ENCODE results near the gene SHCBP1. TPM values are rescaled to one million over a fixed set of nuclear protein-coding genes. Genes with fewer than 3 reads are reported as not detected.

The SHCBP1 gene
- total RNA-seq, 1 experiment from 2014 or later, result 58.3 TPM

DNA sequence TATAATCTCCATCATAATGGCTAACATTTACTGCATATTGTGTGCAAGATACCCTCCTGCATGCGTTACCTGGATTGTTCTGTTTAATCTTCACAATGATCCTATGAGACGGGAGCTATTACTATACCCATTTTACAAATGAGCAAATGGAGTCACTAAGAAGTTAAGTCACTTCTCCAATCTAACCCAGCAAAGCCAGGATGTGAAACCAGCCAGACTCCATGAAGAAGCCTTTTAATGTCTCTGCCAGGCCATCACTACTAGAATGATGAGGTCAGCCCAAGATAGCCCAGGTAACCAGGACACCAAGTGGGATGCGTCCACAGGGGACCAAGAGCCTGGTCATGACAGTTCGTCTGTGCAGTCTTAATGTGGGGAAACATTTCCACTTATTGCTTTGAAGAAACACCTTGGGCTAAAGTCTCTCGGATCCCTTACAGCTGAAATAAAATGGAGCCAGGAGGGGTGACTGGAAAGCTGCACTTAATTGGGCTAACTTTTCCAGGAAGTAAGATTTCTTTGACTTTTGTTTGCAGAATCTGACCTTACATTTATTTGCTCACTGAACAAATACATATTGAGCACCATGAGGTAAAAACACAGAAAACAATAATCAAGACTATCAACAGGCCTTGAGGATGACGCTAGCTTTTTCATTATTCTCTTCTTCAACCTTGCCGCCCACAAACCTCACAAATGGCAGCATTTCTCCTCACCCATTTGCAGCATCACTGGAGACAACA, 926 bp upstream of the SHCBP1 start:
- peaks cover 21% of the 10 kb centered on the region for H3K36me3 ChIP-seq
- no peak overlapping the region for H3K4me3 ChIP-seq
- H3K9me3 ChIP-seq, result no peaks in the 10 kb centered on the region
- no peaks in the 10 kb centered on the region for H3K27me3 ChIP-seq
- DNase-seq, result no peak

DNA sequence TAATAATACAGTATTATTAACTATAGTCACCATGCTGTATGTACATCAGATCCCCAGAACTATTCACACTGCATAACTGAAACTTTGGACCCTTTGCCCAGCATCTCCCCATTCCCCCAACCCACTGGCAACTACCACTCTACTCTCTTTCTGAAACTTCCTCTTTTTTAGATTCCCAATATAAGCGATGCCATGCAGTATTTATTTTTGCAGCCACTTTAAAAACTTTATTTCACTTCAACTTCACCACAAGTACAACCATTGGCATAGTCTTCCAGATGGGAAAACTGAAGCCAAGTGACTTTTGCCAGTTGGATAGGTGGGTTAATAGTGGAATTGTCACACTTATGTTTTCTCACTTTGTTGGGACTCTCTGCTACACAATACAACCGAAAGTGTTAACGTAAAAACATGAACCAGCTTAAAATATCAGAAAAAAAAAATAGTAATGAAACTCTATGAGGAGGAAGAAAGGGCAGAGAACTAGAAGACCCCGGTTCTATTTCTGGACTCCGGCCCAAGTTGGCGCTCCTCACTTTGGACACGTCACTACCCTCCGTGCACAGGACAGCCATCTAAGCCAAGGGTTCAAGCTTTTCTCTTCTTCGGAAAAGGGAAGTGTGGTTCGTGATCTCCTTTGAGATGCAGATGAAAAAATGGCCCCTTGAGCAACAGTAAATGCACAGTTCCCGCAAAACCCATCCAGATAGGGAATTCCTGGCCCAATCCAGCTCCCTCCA, 743 bp downstream of the SHCBP1 start:
- no peaks in the 10 kb centered on the region for H3K9me3 ChIP-seq
- H3K4me3 ChIP-seq, result peak overlapping the region; percentile 83
- no peaks in the 10 kb centered on the region for H3K27me3 ChIP-seq
- H3K36me3 ChIP-seq, result peaks cover 36% of the 10 kb centered on the region
- DNase-seq, result peak; percentile 67

DNA sequence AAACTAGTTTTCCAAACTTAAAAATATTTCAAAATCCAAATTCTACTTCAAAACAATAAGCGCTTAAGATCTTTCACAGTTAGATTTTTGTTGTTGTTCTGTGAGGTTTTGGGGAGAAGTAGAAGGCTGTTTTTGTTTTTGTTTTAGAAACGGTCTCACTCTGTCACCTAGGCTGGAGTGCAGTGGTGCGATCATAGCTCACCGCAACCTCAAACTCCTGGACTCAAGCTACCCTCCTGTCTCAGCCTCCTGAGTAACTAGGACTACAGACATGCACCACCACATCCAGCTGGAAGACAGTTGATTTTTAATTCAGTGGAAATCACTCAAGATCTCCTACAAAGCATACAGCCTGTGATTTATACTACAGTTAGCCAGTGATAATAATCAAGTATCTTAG, 2.7 kb downstream of the SHCBP1 start:
- no peak for DNase-seq
- H3K4me3 ChIP-seq, result no peak overlapping the region
- no peaks in the 10 kb centered on the region for H3K9me3 ChIP-seq
- H3K27me3 ChIP-seq, result no peaks in the 10 kb centered on the region
- peaks cover 55% of the 10 kb centered on the region for H3K36me3 ChIP-seq

DNA sequence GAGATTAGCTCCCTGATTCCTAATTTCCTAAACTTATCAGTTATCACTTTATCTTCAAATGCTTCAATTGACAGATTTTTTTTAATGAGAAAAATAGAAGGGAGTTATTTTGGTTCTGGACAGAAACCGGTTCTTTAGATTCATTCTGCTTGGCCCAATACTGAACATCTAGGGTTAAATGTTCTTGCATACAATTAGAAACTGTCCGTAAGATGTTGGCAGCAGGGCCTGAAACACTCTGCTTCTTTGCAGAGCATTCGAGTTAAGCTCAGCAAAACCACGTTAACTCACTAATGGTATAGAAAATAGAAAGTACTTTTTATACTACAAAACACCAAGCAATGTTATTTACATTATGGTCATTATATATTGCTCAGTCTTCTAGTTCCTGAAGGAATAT, 7.2 kb downstream of the SHCBP1 start:
- Histone ChIP-seq H3K27me3 (no peaks in the 10 kb centered on the region), H3K36me3 (peaks cover 86% of the 10 kb centered on the region), H3K9me3 (no peaks in the 10 kb centered on the region), H3K4me3 (no peak overlapping the region)
- DNase-seq, result no peak

DNA sequence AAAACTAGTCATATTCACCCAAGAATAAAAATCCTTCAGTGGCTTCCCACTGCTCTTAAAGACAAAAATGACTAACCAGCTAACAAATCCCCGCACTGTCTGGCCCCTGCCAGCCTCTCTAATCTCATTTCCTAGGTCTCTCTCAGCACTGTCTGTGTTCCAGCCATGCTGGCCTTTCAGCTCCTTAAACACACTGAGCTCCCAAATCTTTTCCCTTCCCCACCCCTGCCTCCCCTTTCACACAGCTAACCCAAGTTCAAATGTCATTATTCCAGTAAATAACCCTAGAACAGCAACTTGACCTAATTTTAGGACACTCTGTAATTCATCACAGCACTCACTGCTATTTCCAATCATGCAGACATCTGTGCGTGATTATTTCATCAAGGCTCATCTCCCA, 7.8 kb downstream of the SHCBP1 start:
- no peaks in the 10 kb centered on the region for H3K9me3 ChIP-seq
- no peaks in the 10 kb centered on the region for H3K27me3 ChIP-seq
- peaks cover 86% of the 10 kb centered on the region for H3K36me3 ChIP-seq
- no peak for DNase-seq
- H3K4me3 ChIP-seq, result no peak overlapping the region

DNA sequence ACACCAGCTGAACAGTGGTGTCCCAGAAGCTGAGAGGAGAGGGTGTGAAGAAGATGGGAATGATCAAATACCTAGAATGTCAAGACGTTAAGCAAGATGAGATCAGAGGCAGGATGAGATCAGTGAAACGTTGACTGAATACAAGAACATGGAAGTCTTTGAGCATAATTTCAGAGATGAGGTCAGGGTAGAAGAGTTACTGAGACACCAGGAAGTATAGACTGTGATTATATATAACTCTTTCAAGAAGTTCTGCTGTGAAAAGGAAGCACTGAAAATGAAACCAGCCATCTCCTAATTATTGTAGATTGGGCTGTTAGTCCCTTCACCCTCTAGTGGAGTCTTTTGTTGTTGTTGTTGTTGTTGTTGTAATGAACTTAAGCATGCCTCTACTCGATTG, 9.1 kb downstream of the SHCBP1 start:
- Histone ChIP-seq H3K27me3 (no peaks in the 10 kb centered on the region), H3K9me3 (no peaks in the 10 kb centered on the region), H3K4me3 (no peak overlapping the region), H3K36me3 (peaks cover 89% of the 10 kb centered on the region)
- DNase-seq, result no peak

DNA sequence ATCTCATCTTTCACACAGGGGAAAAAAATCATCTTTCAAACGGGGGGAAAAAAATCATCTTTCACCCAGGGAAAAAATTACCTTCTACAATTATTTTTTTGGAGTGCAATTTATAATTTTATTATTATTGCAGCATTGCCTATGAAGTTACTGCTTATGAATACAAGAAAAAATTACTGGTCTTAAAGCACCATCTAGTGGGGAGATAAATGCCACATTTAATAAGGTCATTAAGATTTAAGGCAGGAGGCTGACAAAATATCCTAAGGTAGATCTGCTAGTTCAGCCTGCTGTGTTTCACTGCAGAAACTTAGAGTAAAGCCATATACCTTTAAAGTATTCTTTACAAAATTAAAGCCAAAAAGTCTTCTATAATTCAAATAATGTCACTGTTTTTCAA, 13.7 kb downstream of the SHCBP1 start:
- Histone ChIP-seq H3K27me3 (no peaks in the 10 kb centered on the region), H3K4me3 (no peak overlapping the region), H3K9me3 (no peaks in the 10 kb centered on the region), H3K36me3 (peaks cover 82% of the 10 kb centered on the region)
- DNase-seq, result no peak

DNA sequence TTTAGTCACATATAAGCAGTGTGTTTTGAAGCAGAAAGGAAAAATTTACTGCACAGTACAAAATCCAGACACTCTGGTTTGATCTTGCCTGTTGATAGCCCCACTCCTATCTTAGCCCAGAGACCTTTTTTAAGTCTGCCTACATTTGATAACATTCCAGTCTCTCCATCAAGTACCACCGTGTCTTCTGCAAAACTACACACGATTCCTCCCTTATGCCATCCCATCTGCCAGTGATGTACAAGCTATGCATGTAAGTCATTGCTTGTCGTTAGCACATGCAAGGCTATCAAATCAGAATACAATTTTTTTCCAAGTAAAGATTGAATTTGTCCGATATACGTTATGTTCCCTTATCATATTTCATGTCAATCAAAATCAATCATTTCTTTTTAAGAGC, 14.9 kb downstream of the SHCBP1 start:
- no peak overlapping the region for H3K4me3 ChIP-seq
- peaks cover 80% of the 10 kb centered on the region for H3K36me3 ChIP-seq
- DNase-seq, result no peak
- H3K9me3 ChIP-seq, result no peaks in the 10 kb centered on the region
- H3K27me3 ChIP-seq, result no peaks in the 10 kb centered on the region

DNA sequence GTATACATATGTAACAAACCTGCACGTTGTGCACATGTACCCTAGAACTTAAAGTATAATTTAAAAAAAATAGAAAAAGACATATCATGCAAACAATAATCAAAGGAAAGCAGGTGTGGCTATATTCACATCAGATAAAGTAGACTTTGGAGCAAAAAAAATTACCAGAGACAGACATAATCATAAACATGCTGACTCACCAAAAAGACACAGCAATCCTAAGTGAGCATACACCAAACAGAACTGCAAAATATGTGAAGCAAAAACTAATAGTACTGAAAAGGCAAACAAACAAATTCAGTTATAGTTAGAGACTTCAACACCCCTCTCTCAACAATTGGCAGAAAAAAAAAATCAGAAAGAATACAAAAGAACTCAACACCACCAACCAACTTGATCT, 29.9 kb downstream of the SHCBP1 start:
- H3K36me3 ChIP-seq, result peaks cover 78% of the 10 kb centered on the region
- no peak overlapping the region for H3K4me3 ChIP-seq
- peaks cover 9% of the 10 kb centered on the region for H3K9me3 ChIP-seq
- no peaks in the 10 kb centered on the region for H3K27me3 ChIP-seq
- no peak for DNase-seq

DNA sequence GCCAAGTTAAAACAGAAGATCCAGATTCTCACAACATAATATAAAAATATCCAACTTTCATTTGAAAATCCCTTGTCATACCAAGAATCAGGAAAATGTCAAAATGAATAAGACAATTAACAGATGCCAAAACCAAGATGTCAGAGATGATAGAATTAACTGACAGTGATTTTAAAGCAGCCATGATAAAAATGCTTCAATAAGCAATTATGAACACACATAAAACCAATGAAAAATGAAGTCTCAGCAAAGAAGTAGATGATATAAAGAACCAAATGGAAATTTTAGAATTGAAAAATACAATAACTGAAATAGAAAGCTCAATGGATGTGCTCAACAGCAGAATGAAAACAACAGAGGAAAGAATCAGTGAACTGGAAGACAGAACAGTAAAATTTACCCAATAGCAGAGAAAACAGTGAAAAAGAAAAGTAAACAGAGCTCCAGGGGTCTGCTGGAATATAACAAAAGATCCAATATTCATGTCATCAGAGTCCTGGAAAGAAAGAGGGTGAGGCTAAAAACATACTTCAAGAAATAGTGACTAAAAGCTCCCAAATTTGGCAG, 35.1 kb downstream of the SHCBP1 start:
- Histone ChIP-seq H3K27me3 (no peaks in the 10 kb centered on the region), H3K36me3 (peaks cover 79% of the 10 kb centered on the region), H3K4me3 (no peak overlapping the region), H3K9me3 (peaks cover 8% of the 10 kb centered on the region)
- DNase-seq, result no peak

DNA sequence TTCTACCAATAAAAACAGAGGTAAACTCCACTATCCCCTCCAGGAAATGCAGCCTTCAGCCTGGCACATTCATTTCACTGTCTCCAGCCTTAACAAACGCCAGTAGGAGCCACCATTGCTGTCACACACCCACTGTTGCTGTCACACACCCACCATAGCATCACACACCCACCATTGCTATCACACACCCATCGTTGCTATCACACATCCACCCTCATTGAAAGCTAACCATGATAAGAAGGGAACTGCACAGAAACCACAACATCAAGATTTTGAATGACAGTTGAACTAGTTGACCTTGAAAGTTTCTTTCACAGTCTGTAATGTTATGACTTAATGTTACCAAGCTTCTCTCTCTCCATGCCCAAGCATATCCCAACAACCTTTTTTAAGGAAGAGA, 38.1 kb downstream of the SHCBP1 start:
- H3K36me3 ChIP-seq, result peaks cover 62% of the 10 kb centered on the region
- H3K4me3 ChIP-seq, result no peak overlapping the region
- no peak for DNase-seq
- peaks cover 5% of the 10 kb centered on the region; the same call in 1 of the 2 replicates for H3K9me3 ChIP-seq
- H3K27me3 ChIP-seq, result no peaks in the 10 kb centered on the region

DNA sequence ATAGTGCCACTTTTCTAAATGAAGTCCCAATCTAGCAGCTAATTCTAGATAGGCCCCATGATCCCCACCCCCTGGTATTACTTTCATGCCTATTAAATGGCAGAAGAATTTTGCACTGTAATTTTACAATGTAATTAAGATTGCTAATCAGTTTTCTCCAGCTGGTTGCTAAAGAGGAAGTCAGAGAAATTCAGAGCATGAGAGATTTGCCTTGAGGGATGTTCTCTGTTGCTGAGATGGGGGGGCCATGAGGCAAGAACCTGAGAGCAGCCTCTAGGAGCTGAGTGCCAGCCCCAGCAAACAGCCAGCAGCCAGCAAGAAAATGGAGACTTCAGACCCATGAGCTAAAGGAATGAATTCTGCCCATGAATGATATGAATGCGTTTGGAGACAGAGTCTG, 38.9 kb downstream of the SHCBP1 start:
- peaks cover 5% of the 10 kb centered on the region; the same call in 1 of the 2 replicates for H3K9me3 ChIP-seq
- no peak for DNase-seq
- H3K4me3 ChIP-seq, result no peak overlapping the region
- H3K36me3 ChIP-seq, result peaks cover 56% of the 10 kb centered on the region
- no peaks in the 10 kb centered on the region for H3K27me3 ChIP-seq

DNA sequence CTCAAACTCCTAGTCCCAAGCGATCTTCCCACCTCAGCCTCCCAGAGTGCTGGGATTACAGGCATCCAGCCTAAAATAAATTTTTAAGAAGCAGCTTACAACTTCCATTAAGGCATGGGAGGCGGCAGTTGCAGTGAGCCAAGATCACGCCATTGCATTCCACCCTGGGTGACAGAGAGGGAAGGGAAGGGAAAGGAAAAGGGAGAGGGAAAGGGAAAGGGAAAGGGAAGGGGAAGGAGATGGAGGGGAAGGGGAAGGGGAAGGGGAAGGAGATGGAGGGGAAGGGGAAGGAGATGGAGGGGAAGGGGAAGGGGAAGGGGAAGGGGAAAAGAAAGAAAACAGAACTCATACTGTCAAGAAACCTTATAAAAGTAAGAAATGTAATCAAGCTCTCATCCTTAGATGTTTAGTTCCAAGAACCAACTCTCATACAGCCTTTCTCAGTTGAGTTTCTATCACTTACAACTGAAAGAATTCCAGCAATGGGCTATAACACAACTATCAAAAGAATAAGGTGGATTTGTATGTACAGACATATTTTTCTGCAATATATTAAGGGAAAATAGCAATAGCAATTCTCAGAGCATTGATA, 43.1 kb downstream of the SHCBP1 start:
- H3K27me3 ChIP-seq, result no peaks in the 10 kb centered on the region
- peaks cover 25% of the 10 kb centered on the region for H3K36me3 ChIP-seq
- no peak for DNase-seq
- no peak overlapping the region for H3K4me3 ChIP-seq
- no peaks in the 10 kb centered on the region for H3K9me3 ChIP-seq

DNA sequence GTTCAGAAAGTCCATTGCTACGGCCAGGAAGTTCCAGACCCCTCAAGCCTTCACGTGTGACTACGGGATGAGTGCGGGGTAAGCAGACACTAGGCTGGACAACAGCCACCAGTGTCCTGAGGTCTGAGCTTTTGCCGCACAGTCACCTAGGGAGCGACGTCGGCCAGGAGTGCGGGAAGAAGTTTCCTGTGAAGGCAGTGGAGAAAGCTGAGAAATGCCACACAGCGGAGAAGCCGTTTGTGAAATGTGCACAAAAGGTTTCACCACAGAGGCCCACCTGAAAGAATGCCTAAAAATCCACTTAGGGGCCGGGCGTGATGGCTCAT, 47.4 kb downstream of the SHCBP1 start:
- no peak for DNase-seq
- Histone ChIP-seq H3K9me3 (no peaks in the 10 kb centered on the region), H3K27me3 (no peaks in the 10 kb centered on the region), H3K4me3 (no peak overlapping the region), H3K36me3 (peaks cover 5% of the 10 kb centered on the region)

DNA sequence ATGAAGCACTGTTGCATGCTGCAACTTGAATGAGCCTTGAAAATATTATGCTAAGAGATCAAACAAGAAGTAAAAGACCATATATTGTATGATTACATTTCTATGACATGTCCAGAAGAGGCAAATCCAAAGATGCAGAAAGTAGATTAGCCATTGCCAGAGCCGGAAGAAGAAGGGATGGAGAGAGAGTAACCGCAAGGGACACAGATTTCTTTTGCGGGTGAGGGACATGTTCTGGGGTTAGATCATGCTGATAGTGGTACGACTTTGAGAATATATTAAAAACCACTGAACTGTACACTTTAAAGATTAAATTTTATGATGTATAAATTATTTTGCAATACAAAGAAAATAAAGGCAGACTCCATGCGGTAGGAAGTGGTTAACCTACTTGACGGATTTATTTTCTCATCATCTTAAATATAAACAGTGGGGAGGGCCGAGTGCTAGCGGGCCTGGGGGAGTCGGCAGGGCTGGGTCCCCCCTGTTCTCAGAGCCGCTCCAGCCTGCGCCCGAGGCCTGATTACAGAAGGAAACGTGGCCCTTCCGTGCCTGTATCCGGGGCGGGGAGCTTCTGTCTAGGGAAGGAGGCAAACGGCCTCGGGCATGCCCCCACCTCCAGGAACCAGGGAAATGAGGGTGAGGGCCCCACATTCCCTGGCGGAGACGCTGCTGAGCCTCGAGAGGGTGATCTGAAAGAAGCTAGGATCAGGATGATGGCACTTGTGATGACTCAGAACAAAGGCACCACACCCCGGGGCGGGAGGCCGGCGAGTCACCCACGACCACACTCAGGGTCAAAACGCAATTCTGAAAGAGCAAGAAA, 48.0 kb downstream of the SHCBP1 start:
- Histone ChIP-seq H3K9me3 (no peaks in the 10 kb centered on the region), H3K27me3 (no peaks in the 10 kb centered on the region), H3K36me3 (peaks cover 5% of the 10 kb centered on the region), H3K4me3 (no peak overlapping the region)
- DNase-seq, result peak; percentile 85

DNA sequence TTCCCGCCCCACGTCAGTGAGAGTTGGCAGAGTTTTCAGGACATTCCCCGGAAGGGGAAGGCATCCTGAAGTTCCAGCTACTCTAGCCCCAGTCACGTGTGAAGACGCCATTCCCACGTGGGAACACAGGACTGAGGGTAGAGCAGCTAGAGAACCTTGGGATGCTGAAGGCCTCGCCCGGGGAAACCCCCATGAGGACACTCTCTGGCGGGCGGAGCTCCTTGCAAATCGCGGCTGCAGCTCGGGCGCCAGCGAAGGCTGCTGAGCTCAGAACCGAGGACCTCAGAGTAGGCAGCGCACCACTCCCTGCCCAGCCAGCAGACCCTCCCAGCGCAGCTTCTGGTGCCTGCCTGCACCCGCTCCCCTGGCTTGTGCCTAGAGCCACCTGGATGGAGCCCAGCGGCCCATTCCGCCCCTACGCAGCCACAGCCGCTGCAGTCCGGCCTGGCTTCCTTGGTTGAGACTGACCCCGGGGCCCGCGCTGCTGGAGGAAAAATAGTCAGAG, 51.9 kb downstream of the SHCBP1 start:
- H3K9me3 ChIP-seq, result no peaks in the 10 kb centered on the region
- no peaks in the 10 kb centered on the region for H3K27me3 ChIP-seq
- no peaks in the 10 kb centered on the region for H3K36me3 ChIP-seq
- no peak overlapping the region for H3K4me3 ChIP-seq
- DNase-seq, result peak; percentile 3

All from MG63 (cell line).